Measurements from ENCODE around the gene EEF1AKMT2. TPM values are rescaled to one million over a fixed set of nuclear protein-coding genes. Genes with fewer than 3 reads are reported as not detected.

The EEF1AKMT2 gene
- total and polyA plus RNA-seq, 9 of the 15 experiments (the other 6 are each of a cell fraction or from before 2014, with no cell fraction given), result 9.3 to 34.3 (median 23.7) TPM

DNA sequence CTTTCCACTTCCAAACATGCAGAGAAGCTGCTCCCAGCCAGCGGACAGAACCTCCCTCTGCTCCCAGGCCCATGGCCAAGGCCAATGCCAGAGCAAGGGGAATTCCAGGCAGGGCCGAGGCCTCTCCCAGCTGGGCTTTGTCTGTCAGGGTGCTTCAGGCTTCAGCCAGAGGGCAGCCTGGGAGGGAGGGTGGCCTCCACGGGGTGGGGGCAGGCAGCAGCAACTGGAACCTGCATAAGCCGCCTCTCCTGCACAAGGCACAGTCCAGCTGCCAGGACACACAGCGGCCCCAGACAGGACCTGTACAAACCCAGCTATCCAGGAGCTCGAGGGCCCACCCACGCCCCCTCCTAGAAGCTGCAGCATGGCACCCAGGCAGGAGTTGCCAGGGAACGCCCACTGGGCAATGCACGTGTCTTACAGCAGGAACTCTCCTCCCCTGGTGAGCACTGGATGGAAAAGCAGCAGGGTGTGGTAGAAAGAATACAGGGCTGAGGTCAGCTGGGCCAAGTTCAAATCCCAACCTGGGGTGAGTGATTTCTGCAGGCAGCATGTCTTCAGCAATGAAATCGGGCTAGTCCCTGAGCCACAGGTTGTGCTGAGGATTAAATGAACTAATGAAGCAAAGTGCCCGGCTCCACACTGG, 55.1 kb downstream of the EEF1AKMT2 start:
- no peaks in the 10 kb centered on the region for H3K27me3 ChIP-seq (ENCODE audit: control insufficient read depth in 2 of 2, insufficient read depth in 2 of 2, low read length in 2 of 2)
- H3K36me3 ChIP-seq (ENCODE audit: control insufficient read depth, insufficient read depth, low read length), result peaks cover 12% of the 10 kb centered on the region; the same call in 1 of the 3 replicates
- no peak overlapping the region for H2AFZ ChIP-seq (ENCODE audit: low read depth, low read length)
- no peaks in the 10 kb centered on the region for H3K9me1 ChIP-seq (ENCODE audit: control insufficient read depth, insufficient read depth, low read length)
- CTCF ChIA-PET (ENCODE audit: low intra/inter-chr PET ratio), result no interaction called here
- peak overlapping the region in 1 of 2 experiments; percentile 24; a peak in 1 of 4 replicates for H3K9ac ChIP-seq (ENCODE audit: insufficient read depth in 1 of 2, low read depth in 2 of 2, low read length in 2 of 2)
- FAIRE-seq (no peak), DNase-seq (ENCODE audit: extremely low read depth in 1 of 4, low spot score in 3 of 4) (no peak), ATAC-seq (no peak)
- POLR2A ChIA-PET, result interaction anchor here (1.1 kb wide), 1 partner anchor 10 kb away, joined by 3 read pairs; no protein-coding TSS in a partner anchor
- WGBS (ENCODE audit: insufficient coverage, low coverage, missing lambda C conversion rate), result 88% methylated on average over 7 of the region's 11 CpGs
- TF ChIP-seq MEF2A (IDR thresholded peaks at IDR 0.05; ENCODE audit: control insufficient read depth, low read depth, low read length), result no peak
- TF ChIP-seq, protein P1, sequence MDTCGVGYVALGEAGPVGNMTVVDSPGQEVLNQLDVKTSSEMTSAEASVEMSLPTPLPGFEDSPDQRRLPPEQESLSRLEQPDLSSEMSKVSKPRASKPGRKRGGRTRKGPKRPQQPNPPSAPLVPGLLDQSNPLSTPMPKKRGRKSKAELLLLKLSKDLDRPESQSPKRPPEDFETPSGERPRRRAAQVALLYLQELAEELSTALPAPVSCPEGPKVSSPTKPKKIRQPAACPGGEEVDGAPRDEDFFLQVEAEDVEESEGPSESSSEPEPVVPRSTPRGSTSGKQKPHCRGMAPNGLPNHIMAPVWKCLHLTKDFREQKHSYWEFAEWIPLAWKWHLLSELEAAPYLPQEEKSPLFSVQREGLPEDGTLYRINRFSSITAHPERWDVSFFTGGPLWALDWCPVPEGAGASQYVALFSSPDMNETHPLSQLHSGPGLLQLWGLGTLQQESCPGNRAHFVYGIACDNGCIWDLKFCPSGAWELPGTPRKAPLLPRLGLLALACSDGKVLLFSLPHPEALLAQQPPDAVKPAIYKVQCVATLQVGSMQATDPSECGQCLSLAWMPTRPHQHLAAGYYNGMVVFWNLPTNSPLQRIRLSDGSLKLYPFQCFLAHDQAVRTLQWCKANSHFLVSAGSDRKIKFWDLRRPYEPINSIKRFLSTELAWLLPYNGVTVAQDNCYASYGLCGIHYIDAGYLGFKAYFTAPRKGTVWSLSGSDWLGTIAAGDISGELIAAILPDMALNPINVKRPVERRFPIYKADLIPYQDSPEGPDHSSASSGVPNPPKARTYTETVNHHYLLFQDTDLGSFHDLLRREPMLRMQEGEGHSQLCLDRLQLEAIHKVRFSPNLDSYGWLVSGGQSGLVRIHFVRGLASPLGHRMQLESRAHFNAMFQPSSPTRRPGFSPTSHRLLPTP (IDR thresholded peaks at IDR 0.05; ENCODE audit: borderline replicate concordance, extremely low read depth, insufficient read length), result no peak
- TF ChIP-seq CBX3 (IDR thresholded peaks at IDR 0.05; ENCODE audit: borderline replicate concordance in 1 of 2, low read length in 2 of 2), result no peak
- no peak for TF ChIP-seq ZNF507 (tag; conservative IDR thresholded peaks at IDR 0.05)
- peaks cover 19% of the 10 kb centered on the region; the same call in 1 of the 2 replicates for H4K20me1 ChIP-seq (replicated peaks; ENCODE audit: control insufficient read depth, insufficient read depth, low read length)
- no peak overlapping the region for H3K4me3 ChIP-seq
- peaks cover 22 to 27% of the 10 kb centered on the region in 2 experiments; a peak in 4 of 5 replicates for H3K4me1 ChIP-seq (replicated peaks in 1 of 2; ENCODE audit: control insufficient read depth in 2 of 2, insufficient read depth in 2 of 2, low read length in 2 of 2)
- in situ Hi-C loops (cut with MboI) (no loop called here), intact Hi-C loops (cut with micrococcal nuclease) (no loop called here)
- H3K27ac ChIP-seq (ENCODE audit: extremely low read depth, low read depth, low read length), result no peak overlapping the region
- H3K79me2 ChIP-seq (ENCODE audit: control insufficient read depth, insufficient read depth, low read length), result peaks cover 52% of the 10 kb centered on the region
- H3K4me2 ChIP-seq (ENCODE audit: insufficient read depth, low read length), result no peak overlapping the region
- H3K9me3 ChIP-seq (replicated peaks; ENCODE audit: control insufficient read depth, insufficient read depth, low read depth, low read length), result no peaks in the 10 kb centered on the region
- BruUV-seq (replicated peaks), result no TSS peak
